Natural killer cell (primary cell): ENCODE results near the gene ZDHHC17. TPM values are rescaled to one million over a fixed set of nuclear protein-coding genes. Genes with fewer than 3 reads are reported as not detected.
"Not testable (repeated sequence)": the region's sequence is repeated elsewhere in the genome, so short reads cannot be mapped to it uniquely, and the experiment has no call there.

Experiments used
- ATAC-seq, 3 donors: fragments of 150-1000 bp in 2 of 3; fragments of 200-7000 bp in 1 of 3; cut with Tn5 transposase; 1 replicate in 1 of 3; 2 replicates in 2 of 3; pipeline ENCODE4 v1.10.0; 2021; ENCODE audit warnings: mild to moderate bottlenecking in 2 of 3, moderate library complexity in 2 of 3
- DNase-seq, 2 donors: peaks; one replicate each; pipeline versions ENCODE4 v3.0.0 to v3.0.0-alpha.2; 2013 to 2021; ENCODE audit warnings: mixed read lengths in 1 of 2
- H3K27ac ChIP-seq: one replicate; pipeline ENCODE4 v1.5.1; 2013; ENCODE audit warnings: mild to moderate bottlenecking, low read length
- H3K27me3 ChIP-seq: one replicate; pipeline ENCODE4 v1.6.1; 2013; ENCODE audit warnings: low read length; ENCODE audit not compliant: control insufficient read depth, insufficient read depth
- H3K36me3 ChIP-seq: one replicate; pipeline ENCODE4 v1.6.1; 2013; ENCODE audit warnings: low read length; ENCODE audit not compliant: control insufficient read depth, insufficient read depth
- H3K4me1 ChIP-seq: one replicate; pipeline ENCODE4 v1.6.1; 2013; ENCODE audit warnings: low read length; ENCODE audit not compliant: control insufficient read depth, insufficient read depth
- H3K4me3 ChIP-seq: one replicate; pipeline ENCODE4 v1.5.1; 2013; ENCODE audit warnings: low read length
- H3K9me3 ChIP-seq: one replicate; pipeline ENCODE4 v1.6.1; 2013; ENCODE audit warnings: low read length; ENCODE audit not compliant: control insufficient read depth, insufficient read depth
- H3K27ac Mint-ChIP-seq, 2 donors: one replicate each; pipeline ENCODE4 v1.8.0; 2022; ENCODE audit warnings: mild to moderate bottlenecking in 2 of 2, mixed read lengths in 2 of 2, moderate library complexity in 1 of 2
- H3K27me3 Mint-ChIP-seq, 2 donors: one replicate each; pipeline ENCODE4 v1.8.0; 2022; ENCODE audit warnings: low read depth in 2 of 2, mixed read lengths in 2 of 2
- H3K36me3 Mint-ChIP-seq: one replicate; pipeline ENCODE4 v1.8.0; 2022; ENCODE audit warnings: mixed read lengths
- H3K4me1 Mint-ChIP-seq, 2 donors: one replicate each; pipeline ENCODE4 v1.8.0; 2022; ENCODE audit warnings: mixed read lengths in 2 of 2
- H3K4me3 Mint-ChIP-seq: one replicate; pipeline ENCODE4 v1.8.0; 2022; ENCODE audit warnings: mild to moderate bottlenecking, moderate library complexity, mixed read lengths
- H3K9me3 Mint-ChIP-seq, 2 donors: one replicate each; pipeline ENCODE4 v1.8.0; 2022; ENCODE audit warnings: mixed read lengths in 2 of 2
- CTCF ChIP-seq: fragments of 200-600 bp; IDR thresholded peaks from one replicate; pipeline ENCODE4 v1.8.0; 2022; ENCODE audit warnings: antibody characterized with exemption
- WGBS: methylation state at CpG from one replicate; pipeline ENCODE4 v1.1.7; 2013; ENCODE audit warnings: missing lambda C conversion rate; ENCODE audit not compliant: insufficient coverage; 5-methylcytosine and 5-hydroxymethylcytosine counted together
- intact Hi-C: fragments of 100-400 bp; cut with micrococcal nuclease; formaldehyde crosslinking; loops from one replicate; pipeline ENCODE4 v1.14.2; 2022
- total RNA-seq, 4 donors: library from RNA; stranded (reverse); fragments of 120-200 nt in 1 of 4; gene quantifications; one replicate each; pipeline versions ENCODE4 v1.2.3 to v1.2.4, GENCODE V29; 2013 to 2022

Gene ZDHHC17
- total RNA-seq, 3 donors from 2014 or later (not counting 1 experiment from before 2014, with no cell fraction given), result 55.2 to 63.9 (median 58.4) TPM

GRCh38 chr12:76726626-76727025 lies 37.3 kb upstream of the ZDHHC17 start:
- H3K27ac Mint-ChIP-seq, result no peak overlapping the region
- no peaks in the 10 kb centered on the region for H3K27me3 ChIP-seq
- DNase-seq, result no peak
- ATAC-seq, result no peak
- no peaks in the 10 kb centered on the region for H3K4me1 Mint-ChIP-seq
- H3K9me3 Mint-ChIP-seq, result no peaks in the 10 kb centered on the region
- no peak overlapping the region for H3K4me3 ChIP-seq
- H3K9me3 ChIP-seq, result no peaks in the 10 kb centered on the region
- H3K27me3 Mint-ChIP-seq, result peaks cover 0 to 3% of the 10 kb centered on the region in 2 donors
- no peaks in the 10 kb centered on the region for H3K36me3 Mint-ChIP-seq
- intact Hi-C loops, result no loop called here
- no peaks in the 10 kb centered on the region for H3K36me3 ChIP-seq
- no peak overlapping the region for H3K4me3 Mint-ChIP-seq
- no peaks in the 10 kb centered on the region for H3K4me1 ChIP-seq
- no peak for TF ChIP-seq CTCF
- H3K27ac ChIP-seq, result no peak overlapping the region

GRCh38 chr12:76732188-76732587 lies 31.7 kb upstream of the ZDHHC17 start:
- H3K4me1 ChIP-seq, H3K4me3 ChIP-seq, H3K4me3 Mint-ChIP-seq, H3K9me3 Mint-ChIP-seq, intact Hi-C loops, DNase-seq, H3K27me3 ChIP-seq, H3K4me1 Mint-ChIP-seq, H3K36me3 Mint-ChIP-seq, H3K9me3 ChIP-seq, H3K27ac Mint-ChIP-seq, ATAC-seq, H3K36me3 ChIP-seq, H3K27ac ChIP-seq: not testable (repeated sequence)
- peaks cover 0 to 26% of the 10 kb centered on the region in 2 donors for H3K27me3 Mint-ChIP-seq
- WGBS, result 100% methylated on average over 1 of the region's 3 CpGs

- ATAC-seq, H3K27ac Mint-ChIP-seq, DNase-seq, H3K9me3 ChIP-seq, H3K36me3 ChIP-seq, H3K27ac ChIP-seq, H3K4me3 ChIP-seq, intact Hi-C loops, H3K4me1 Mint-ChIP-seq, H3K4me3 Mint-ChIP-seq, H3K9me3 Mint-ChIP-seq, H3K36me3 Mint-ChIP-seq, H3K27me3 ChIP-seq, H3K4me1 ChIP-seq: not testable (repeated sequence)
- H3K27me3 Mint-ChIP-seq, result peaks cover 6 to 35% of the 10 kb centered on the region in 2 donors
- 100% methylated on average over 2 of the region's 2 CpGs for WGBS
Measured at GRCh38 chr12:76737689-76738088, 26.2 kb upstream of the ZDHHC17 start.

GRCh38 chr12:76738824-76739579 lies 24.9 kb upstream of the ZDHHC17 start:
- no peaks in the 10 kb centered on the region for H3K9me3 Mint-ChIP-seq
- no peaks in the 10 kb centered on the region for H3K36me3 Mint-ChIP-seq
- peaks cover 11 to 33% of the 10 kb centered on the region in 2 donors for H3K27me3 Mint-ChIP-seq
- no peak for TF ChIP-seq CTCF
- Histone ChIP-seq H3K4me1 (no peaks in the 10 kb centered on the region), H3K27ac (no peak overlapping the region), H3K9me3 (no peaks in the 10 kb centered on the region), H3K27me3 (no peaks in the 10 kb centered on the region), H3K4me3 (no peak overlapping the region), H3K36me3 (no peaks in the 10 kb centered on the region)
- intact Hi-C loops, result no loop called here
- H3K4me1 Mint-ChIP-seq, result no peaks in the 10 kb centered on the region
- WGBS, result 90% methylated on average over 10 of the region's 10 CpGs
- H3K4me3 Mint-ChIP-seq, result no peak overlapping the region
- no peak overlapping the region for H3K27ac Mint-ChIP-seq
- ATAC-seq (no peak), DNase-seq (peak in 1 of 2 donors; percentile 6)
